Measurements from ENCODE around the gene HOXA1. TPM values are rescaled to one million over a fixed set of nuclear protein-coding genes. Genes with fewer than 3 reads are reported as not detected.

The HOXA1 gene
- total RNA-seq, 1 experiment from 2014 or later = 1.4 TPM

GRCh38 chr7:27133409-27134231, 37.8 kb upstream of the HOXA1 start:
- ATAC-seq = no peak
- peaks cover 46% of the 10 kb centered on the region for H3K4me1 ChIP-seq (ENCODE audit: insufficient read depth, low read length)

GRCh38 chr7:27132978-27133377, 37.2 kb upstream of the HOXA1 start:
- BruUV-seq (replicated peaks) = no TSS peak
- Histone ChIP-seq H3K9me3 (ENCODE audit: low read length) (no peaks in the 10 kb centered on the region), H3K4me2 (ENCODE audit: low read length) (no peak overlapping the region), H3K79me2 (ENCODE audit: low read length) (peaks cover 40% of the 10 kb centered on the region), H3K27ac (ENCODE audit: low read length) (0 out of 2 replicates have a peak overlapping the region, but pooled peaks have one; percentile 87), H3K4me3 (ENCODE audit: low read length) (no peak overlapping the region), H3K4me1 (ENCODE audit: insufficient read depth, low read length) (peaks cover 47% of the 10 kb centered on the region), H3K36me3 (ENCODE audit: low read depth, low read length) (no peaks in the 10 kb centered on the region), H4K20me1 (ENCODE audit: low read length) (no peaks in the 10 kb centered on the region), H3K9me2 (replicated peaks; ENCODE audit: low read length) (no peaks in the 10 kb centered on the region), H2AFZ (ENCODE audit: low read length) (no peak overlapping the region), H3K9ac (ENCODE audit: low read length) (no peak overlapping the region), H3K27me3 (ENCODE audit: low read length) (no peaks in the 10 kb centered on the region), H3F3A (ENCODE audit: low read length, unreplicated experiment) (no peaks in the 10 kb centered on the region)
- DNase-seq = no peak
- ChIA-PET POLR2A (ENCODE audit: unreplicated experiment) (interaction anchor here (0.6 kb wide), 1 partner anchor 22 kb away, joined by 6 read pairs; no protein-coding TSS in a partner anchor), CTCF (no interaction called here)
- TF ChIP-seq EZH2phosphoT487 (IDR thresholded peaks at IDR 0.05; ENCODE audit: borderline replicate concordance, low read length) (no peak), CTCF (conservative IDR thresholded peaks at IDR 0.05; ENCODE audit: low read depth, low read length) (no peak), EZH2 (IDR thresholded peaks at IDR 0.05; ENCODE audit: low read length, unreplicated experiment) (no peak)
- ATAC-seq = no peak
- intact Hi-C loops (cut with micrococcal nuclease) = no loop called here

More at GRCh38 chr7:27133409-27134231, 37.8 kb upstream of the HOXA1 start:
- intact Hi-C loops (cut with micrococcal nuclease) = loop anchor here (1.0 to 2.0 kb wide), 3 partner anchors 16 to 35 kb away; no protein-coding TSS in a partner anchor
- no peaks in the 10 kb centered on the region for H3K36me3 ChIP-seq (ENCODE audit: low read depth, low read length)
- TF ChIP-seq EZH2phosphoT487 (IDR thresholded peaks at IDR 0.05; ENCODE audit: borderline replicate concordance, low read length) (no peak), EZH2 (IDR thresholded peaks at IDR 0.05; ENCODE audit: low read length, unreplicated experiment) (no peak), CTCF (conservative IDR thresholded peaks at IDR 0.05; ENCODE audit: low read depth, low read length) (no peak)
- H3F3A ChIP-seq (ENCODE audit: low read length, unreplicated experiment) = no peaks in the 10 kb centered on the region
- POLR2A ChIA-PET (ENCODE audit: unreplicated experiment) = interaction anchor here (0.5 to 1.5 kb wide), 4 partner anchors 15 to 832 kb away, joined by 3 to 12 read pairs (median 4); no protein-coding TSS in a partner anchor
- H3K9ac ChIP-seq (ENCODE audit: low read length) = peak overlapping the region; percentile 31; the same call in 1 of the 2 replicates
- no peak overlapping the region for H2AFZ ChIP-seq (ENCODE audit: low read length)
- H3K9me3 ChIP-seq (ENCODE audit: low read length) = no peaks in the 10 kb centered on the region
- no TSS peak for BruUV-seq (replicated peaks)
- H3K27ac ChIP-seq (ENCODE audit: low read length) = peak overlapping the region; percentile 87
- no peak for DNase-seq
- CTCF ChIA-PET = interaction anchor here (0.6 kb wide), 1 partner anchor 265 kb away, joined by 3 read pairs; no protein-coding TSS in a partner anchor
- peaks cover 40% of the 10 kb centered on the region for H3K79me2 ChIP-seq (ENCODE audit: low read length)
- H3K27me3 ChIP-seq (ENCODE audit: low read length) = no peaks in the 10 kb centered on the region
- H3K9me2 ChIP-seq (replicated peaks; ENCODE audit: low read length) = no peaks in the 10 kb centered on the region
- H3K4me2 ChIP-seq (ENCODE audit: low read length) = peak overlapping the region; percentile 64
- no peaks in the 10 kb centered on the region for H4K20me1 ChIP-seq (ENCODE audit: low read length)
- no peak overlapping the region for H3K4me3 ChIP-seq (ENCODE audit: low read length)

All from PC-3 (cell line).